Cortex of kidney (tissue), 1 donor: ENCODE data around the gene TP53TG3B.
"Not testable (repeated sequence)": the region's sequence is repeated elsewhere in the genome, so short reads cannot be mapped to it uniquely, and the experiment has no call there.

ENCODE experiments used
- DNase-seq: peaks from one replicate; lab custom pipeline; 2025; lab: John Stamatoyannopoulos, UW

TP53TG3B gene, protein sequence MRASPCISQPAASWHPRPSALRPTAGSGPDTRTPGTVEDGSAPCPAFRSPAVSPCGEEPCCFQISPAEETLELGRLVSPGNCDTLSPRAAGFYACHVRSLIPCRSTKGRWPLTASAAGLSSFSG

DNA sequence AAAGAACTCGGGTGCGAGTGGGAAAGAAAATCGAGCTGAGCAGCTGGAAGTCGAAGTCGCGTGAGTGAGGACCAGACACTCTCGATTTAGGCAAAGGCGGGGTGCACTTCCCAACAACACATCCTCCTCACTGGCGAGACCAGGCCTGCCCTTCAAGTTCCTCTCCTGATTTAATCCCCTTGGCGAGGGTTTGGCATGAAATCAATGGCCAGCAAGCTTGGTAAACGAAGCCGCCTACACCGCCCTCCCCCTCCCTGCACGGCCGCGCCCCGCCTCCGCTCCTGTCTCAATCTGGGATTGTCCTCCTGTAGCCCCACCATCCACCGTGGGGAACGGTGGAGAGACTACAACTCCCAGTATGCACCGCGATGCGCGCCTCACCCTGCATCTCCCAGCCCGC is at the start of gene TP53TG3B:
TP53TG3B (plus strand) TSS at position 301 of the 400 bp plus-strand sequence; CDS start at position 369, 68 bp downstream.
- not testable (repeated sequence) for DNase-seq

DNA sequence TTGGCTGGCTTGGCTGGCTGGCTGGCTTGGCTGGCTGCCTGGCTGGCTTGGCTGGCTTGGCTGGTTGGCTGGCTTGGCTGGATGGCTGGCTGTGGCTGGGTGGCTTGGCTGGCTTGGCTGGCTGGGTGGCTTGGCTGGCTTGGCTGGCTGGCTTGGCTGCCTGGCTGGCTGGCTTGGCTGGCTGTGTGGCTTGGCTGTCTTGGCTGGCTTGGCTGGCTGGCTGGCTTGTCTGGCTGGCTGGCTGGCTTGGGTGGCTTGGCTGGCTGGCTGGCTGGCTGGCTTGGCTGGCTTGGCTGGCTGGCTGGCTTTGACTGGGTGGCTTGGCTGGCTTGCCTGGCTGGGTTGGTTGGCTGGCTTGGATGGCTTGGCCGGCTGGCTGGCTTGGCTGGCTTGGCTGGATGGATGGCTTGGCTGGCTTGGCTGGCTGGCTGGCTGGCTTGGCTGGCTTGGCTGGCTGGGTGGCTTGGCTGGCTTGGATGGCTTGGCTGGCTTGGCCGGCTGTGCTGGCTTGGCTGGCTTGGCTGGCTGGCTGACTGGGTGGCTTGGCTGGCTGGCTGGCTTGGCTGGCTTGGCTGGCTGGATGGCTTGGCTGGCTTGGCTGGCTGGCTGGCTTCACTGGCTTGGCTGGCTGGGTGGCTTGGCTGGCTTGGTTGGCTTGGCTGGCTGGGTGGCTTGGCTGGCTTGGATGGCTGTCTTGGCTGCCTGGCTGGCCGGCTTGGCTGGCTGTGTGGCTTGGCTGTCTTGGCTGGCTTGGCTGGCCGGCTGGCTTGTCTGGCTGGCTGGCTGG is 24.2 kb upstream of the TP53TG3B start:
- not testable (repeated sequence) for DNase-seq

DNA sequence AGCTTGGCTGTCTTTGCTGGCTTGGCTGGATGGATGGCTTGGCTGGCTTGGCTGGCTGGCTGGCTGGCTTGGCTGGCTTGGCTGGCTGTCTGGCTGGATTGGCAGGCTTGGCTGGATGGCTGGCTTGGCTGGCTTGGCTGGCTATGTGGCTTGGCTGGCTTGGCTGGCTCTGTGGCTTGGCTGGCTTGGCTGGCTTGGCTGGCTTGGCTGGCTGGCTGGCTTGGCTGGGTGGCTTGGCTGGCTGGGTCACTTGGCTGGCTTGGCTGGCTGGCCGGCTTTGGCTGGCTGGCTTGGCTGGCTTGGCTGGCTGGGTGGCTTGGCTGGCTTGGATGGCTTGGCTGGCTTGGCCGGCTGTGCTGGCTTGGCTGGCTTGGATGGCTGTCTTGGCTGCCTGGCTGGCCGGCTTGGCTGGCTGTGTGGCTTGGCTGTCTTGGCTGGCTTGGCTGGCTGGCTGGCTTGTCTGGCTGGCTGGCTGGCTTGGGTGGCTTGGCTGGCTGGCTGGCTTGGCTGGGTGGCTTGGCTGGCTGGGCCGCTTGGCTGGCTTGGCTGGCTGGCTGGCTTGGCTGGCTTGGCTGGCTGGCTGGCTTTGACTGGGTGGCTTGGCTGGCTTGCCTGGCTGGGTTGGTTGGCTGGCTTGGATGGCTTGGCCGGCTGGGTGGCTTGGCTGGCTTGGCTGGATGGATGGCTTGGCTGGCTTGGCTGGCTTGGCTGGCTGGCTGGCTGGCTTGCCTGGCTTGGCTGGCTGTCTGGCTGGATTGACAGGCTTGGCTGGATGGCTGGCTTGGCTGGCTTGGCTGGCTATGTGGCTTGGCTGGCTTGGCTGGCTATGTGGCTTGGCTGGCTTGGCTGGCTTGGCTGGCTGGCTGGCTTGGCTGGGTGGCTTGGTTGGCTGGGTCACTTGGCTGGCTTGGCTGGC is 22.8 kb upstream of the TP53TG3B start:
- DNase-seq, result not testable (repeated sequence)

DNA sequence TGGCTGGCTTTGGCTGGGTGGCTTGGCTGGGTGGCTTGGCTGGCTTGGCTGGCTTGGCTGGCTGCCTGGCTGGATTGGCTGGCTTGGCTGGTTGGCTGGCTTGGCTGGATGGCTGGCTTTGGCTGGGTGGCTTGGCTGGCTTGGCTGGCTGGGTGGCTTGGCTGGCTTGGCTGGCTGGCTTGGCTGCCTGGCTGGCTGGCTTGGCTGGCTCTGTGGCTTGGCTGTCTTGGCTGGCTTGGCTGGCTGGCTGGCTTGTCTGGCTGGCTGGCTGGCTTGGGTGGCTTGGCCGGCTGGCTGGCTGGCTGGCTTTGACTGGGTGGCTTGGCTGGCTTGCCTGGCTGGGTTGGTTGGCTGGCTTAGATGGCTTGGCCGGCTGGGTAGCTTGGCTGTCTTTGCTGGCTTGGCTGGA is 22.1 kb upstream of the TP53TG3B start:
- DNase-seq, result not testable (repeated sequence)

DNA sequence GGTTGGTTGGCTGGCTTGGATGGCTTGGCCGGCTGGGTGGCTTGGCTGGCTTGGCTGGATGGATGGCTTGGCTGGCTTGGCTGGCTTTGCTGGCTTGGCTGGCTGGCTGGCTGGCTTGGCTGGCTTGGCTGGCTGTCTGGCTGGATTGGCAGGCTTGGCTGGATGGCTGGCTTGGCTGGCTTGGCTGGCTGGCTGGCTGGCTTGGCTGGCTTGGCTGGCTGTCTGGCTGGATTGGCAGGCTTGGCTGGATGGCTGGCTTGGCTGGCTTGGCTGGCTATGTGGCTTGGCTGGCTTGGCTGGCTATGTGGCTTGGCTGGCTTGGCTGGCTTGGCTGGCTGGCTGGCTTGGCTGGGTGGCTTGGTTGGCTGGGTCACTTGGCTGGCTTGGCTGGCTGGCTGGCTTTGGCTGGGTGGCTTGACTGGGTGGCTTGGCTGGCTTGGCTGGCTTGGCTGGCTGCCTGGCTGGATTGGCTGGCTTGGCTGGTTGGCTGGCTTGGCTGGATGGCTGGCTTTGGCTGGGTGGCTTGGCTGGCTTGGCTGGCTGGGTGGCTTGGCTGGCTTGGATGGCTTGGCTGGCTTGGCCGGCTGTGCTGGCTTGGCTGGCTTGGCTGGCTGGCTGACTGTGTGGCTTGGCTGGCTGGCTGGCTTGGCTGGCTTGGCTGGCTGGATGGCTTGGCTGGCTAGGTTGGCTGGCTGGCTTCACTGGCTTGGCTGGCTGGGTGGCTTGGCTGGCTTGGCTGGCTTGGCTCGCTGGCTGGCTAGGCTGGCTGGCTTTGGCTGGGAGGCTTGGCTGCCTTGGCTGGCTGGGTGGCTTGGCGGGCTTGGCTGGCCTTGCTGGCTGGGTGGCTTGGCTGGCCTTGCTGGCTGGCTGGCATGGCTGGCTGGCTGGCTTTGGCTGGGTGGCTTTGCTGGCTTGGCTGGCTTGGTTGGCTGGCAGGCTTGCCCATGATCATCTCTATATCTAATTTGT is 21.3 kb upstream of the TP53TG3B start:
- not testable (repeated sequence) for DNase-seq
